Measurements from ENCODE around the gene OLIG3. TPM values are rescaled to one million over a fixed set of nuclear protein-coding genes. Genes with fewer than 3 reads are reported as not detected.
A peak's percentile ranks its signal among the peaks of the same experiment; 100 is the strongest.

OLIG3 gene
- total and polyA plus RNA-seq, 2 of the 13 experiments (the other 11 are each of a cell fraction or from before 2014, with no cell fraction given) = not detected

- Histone ChIP-seq H4K20me1 (ENCODE audit: insufficient read depth, low read length) (no peaks in the 10 kb centered on the region), H3K9me3 (ENCODE audit: low read length) (0 out of 2 replicates have a peak, but pooled peaks cover 5% of the 10 kb centered on the region), H3K27ac (ENCODE audit: extremely low read length, insufficient read depth, low read length) (no peak overlapping the region), H3K36me3 (replicated peaks in 1 of 2; ENCODE audit: control insufficient read depth in 1 of 2, insufficient read depth in 2 of 2, low read length in 2 of 2) (no peaks in the 10 kb centered on the region), H3K4me2 (ENCODE audit: low read depth, low read length) (no peak overlapping the region), H3K4me3 (replicated peaks in 1 of 3; ENCODE audit: insufficient read depth in 1 of 3, low read depth in 2 of 3, low read length in 3 of 3) (no peak overlapping the region), H2AFZ (ENCODE audit: low read length) (no peak overlapping the region), H3K27me3 (ENCODE audit: control insufficient read depth in 1 of 2, insufficient read depth in 2 of 2, low read length in 2 of 2) (peaks cover 1 to 9% of the 10 kb centered on the region in 2 experiments; a peak in 3 of 5 replicates), H3K79me2 (ENCODE audit: insufficient read depth, low read length) (no peaks in the 10 kb centered on the region), H3K9ac (ENCODE audit: insufficient read depth, low read depth, low read length) (no peak overlapping the region), H3K4me1 (ENCODE audit: insufficient read depth, low read length) (no peaks in the 10 kb centered on the region)
- CTCF ChIA-PET (ENCODE audit: low intra/inter-chr PET ratio, low total read pairs) = no interaction called here
- FAIRE-seq = no peak
- no TSS peak for BruUV-seq (replicated peaks)
- in situ Hi-C loops (cut with HindIII; ENCODE audit: extremely low pct_ligation_motif_present, low pct_unique_long_range_greater_than_20kb) (no loop called here), intact Hi-C loops (cut with micrococcal nuclease; ENCODE audit: unreplicated experiment) (no loop called here)
- DNase-seq (ENCODE audit: low spot score) = no peak
- POLR2A ChIA-PET = no interaction called here
- ATAC-seq = no peak
- WGBS (ENCODE audit: low lambda C conversion rate) = 11% methylated on average over 2 of the region's 2 CpGs
- TF ChIP-seq HNRNPK (IDR thresholded peaks at IDR 0.05; ENCODE audit: low read depth, low read length, poor library complexity, severe bottlenecking) (peak; percentile 31), KDM2A (CRISPR knock-in tag; IDR thresholded peaks at IDR 0.05; ENCODE audit: borderline replicate concordance, low read depth) (no peak), ATF5 (CRISPR knock-in tag; IDR thresholded peaks at IDR 0.05; ENCODE audit: low read depth) (no peak), MAFK (conservative IDR thresholded peaks at IDR 0.05 in 1 of 2, IDR thresholded peaks at IDR 0.05 in 1 of 2; ENCODE audit: low read length in 2 of 2) (0 out of 4 replicates have a peak, but pooled peaks of 1 of the 2 experiments have one; percentile 14), SUZ12 (IDR thresholded peaks at IDR 0.05; ENCODE audit: low read depth, low read length) (no peak), ZNF678 (CRISPR knock-in tag; IDR thresholded peaks at IDR 0.05) (no peak), ARNT2 (CRISPR knock-in tag; IDR thresholded peaks at IDR 0.05; ENCODE audit: low read depth) (no peak), PCBP2 (optimal IDR thresholded peaks at IDR 0.05; ENCODE audit: low read depth, low read length, poor library complexity, severe bottlenecking) (peak; percentile 81), ZKSCAN1 (IDR thresholded peaks at IDR 0.05; ENCODE audit: low read length) (no peak), CEBPB (IDR thresholded peaks at IDR 0.05; ENCODE audit: borderline replicate concordance, low read depth, low read length) (0 out of 2 replicates have a peak, but pooled peaks have one; percentile 23)
Observed at GRCh38 chr6:137522198-137522798, 28.1 kb upstream of the OLIG3 start.

Data from HepG2 (cell line).